ENCODE results near the gene VAT1L.
"Not testable (repeated sequence)": the region's sequence is repeated elsewhere in the genome, so short reads cannot be mapped to it uniquely, and the experiment has no call there.

VAT1L gene

DNA sequence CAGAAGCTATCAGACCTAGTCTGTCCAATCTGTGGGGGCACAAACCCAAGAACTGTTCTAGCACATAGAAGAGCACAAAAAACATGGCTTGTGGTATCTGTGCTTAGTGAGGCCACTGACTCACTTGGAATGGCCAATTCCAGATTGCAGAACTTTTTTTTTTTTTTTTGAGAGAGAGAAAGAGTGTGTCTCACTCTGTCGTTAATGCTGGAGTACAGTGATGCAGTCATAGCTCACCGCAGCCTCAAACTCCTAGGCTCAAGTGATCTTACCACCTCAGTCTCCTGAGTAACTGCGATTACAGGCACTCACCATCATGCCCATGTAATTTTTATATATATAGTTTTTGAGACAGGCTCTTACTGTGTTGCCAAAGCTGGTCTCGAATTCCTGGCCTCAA is 156.8 kb downstream of the VAT1L start:
- Histone ChIP-seq H3K36me3 (no peaks in the 10 kb centered on the region), H3K4me3 (ENCODE audit: low read depth in 1 of 2, low read length in 1 of 2) (no peak overlapping the region), H3K9me3 (no peaks in the 10 kb centered on the region), H3K27ac (no peak overlapping the region), H3K4me1 (ENCODE audit: control insufficient read depth in 1 of 2, insufficient read depth in 1 of 2, low read depth in 1 of 2, low read length in 1 of 2) (no peaks in the 10 kb centered on the region), H3K27me3 (no peaks in the 10 kb centered on the region)
- TF ChIP-seq, protein P1, sequence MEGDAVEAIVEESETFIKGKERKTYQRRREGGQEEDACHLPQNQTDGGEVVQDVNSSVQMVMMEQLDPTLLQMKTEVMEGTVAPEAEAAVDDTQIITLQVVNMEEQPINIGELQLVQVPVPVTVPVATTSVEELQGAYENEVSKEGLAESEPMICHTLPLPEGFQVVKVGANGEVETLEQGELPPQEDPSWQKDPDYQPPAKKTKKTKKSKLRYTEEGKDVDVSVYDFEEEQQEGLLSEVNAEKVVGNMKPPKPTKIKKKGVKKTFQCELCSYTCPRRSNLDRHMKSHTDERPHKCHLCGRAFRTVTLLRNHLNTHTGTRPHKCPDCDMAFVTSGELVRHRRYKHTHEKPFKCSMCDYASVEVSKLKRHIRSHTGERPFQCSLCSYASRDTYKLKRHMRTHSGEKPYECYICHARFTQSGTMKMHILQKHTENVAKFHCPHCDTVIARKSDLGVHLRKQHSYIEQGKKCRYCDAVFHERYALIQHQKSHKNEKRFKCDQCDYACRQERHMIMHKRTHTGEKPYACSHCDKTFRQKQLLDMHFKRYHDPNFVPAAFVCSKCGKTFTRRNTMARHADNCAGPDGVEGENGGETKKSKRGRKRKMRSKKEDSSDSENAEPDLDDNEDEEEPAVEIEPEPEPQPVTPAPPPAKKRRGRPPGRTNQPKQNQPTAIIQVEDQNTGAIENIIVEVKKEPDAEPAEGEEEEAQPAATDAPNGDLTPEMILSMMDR (IDR thresholded peaks at IDR 0.05): no peak

DNA sequence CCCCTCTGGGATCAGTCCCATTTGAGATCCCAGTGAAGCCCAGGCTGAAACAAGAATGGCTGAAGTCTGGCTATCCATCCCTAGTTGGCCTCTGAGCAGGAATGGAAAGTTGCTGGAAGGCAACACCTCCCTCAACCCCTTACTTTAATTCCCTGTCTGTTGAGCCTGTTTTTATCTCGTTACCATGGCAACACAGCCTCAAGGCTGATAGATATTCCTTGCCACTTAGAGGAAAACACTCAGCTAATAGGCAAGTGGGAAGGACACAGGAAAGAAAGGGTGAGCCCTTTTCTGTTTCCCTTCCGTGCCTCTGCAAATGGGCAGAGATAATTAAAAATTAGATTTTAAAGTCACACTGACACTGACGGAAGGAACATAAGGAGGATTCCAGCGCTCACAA is 158.5 kb downstream of the VAT1L start:
- Histone ChIP-seq H3K4me1 (ENCODE audit: control insufficient read depth in 1 of 2, insufficient read depth in 1 of 2, low read depth in 1 of 2, low read length in 1 of 2) (no peaks in the 10 kb centered on the region), H3K27ac (no peak overlapping the region), H3K4me3 (ENCODE audit: low read depth in 1 of 2, low read length in 1 of 2) (no peak overlapping the region), H3K27me3 (no peaks in the 10 kb centered on the region), H3K36me3 (no peaks in the 10 kb centered on the region), H3K9me3 (no peaks in the 10 kb centered on the region)
- TF ChIP-seq, protein P1 (IDR thresholded peaks at IDR 0.05): no peak

DNA sequence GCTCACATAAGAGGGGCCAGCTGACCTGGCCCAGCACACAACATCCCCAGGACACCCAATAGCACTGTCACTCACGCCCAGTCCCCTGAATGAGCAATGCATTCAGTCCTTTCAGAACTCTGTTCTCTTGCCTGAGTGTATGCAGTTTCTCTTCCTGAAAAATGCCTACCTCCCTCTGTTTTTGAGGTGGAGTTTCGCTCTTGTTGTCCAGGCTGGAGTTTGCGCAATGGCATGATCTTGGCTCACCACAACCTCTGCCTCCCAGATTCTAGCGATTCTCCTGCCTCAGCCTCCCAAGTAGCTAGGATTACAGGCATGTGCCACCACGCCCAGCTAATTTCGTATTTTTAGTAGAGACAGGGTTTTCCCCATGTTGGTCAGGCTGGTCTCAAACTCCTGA is 159.2 kb downstream of the VAT1L start:
- H3K9me3 ChIP-seq; H3K4me1 ChIP-seq (ENCODE audit: control insufficient read depth in 1 of 2, insufficient read depth in 1 of 2, low read depth in 1 of 2, low read length in 1 of 2); H3K4me3 ChIP-seq (ENCODE audit: low read depth in 1 of 2, low read length in 1 of 2); H3K27me3 ChIP-seq; H3K36me3 ChIP-seq; H3K27ac ChIP-seq: not testable (repeated sequence)

DNA sequence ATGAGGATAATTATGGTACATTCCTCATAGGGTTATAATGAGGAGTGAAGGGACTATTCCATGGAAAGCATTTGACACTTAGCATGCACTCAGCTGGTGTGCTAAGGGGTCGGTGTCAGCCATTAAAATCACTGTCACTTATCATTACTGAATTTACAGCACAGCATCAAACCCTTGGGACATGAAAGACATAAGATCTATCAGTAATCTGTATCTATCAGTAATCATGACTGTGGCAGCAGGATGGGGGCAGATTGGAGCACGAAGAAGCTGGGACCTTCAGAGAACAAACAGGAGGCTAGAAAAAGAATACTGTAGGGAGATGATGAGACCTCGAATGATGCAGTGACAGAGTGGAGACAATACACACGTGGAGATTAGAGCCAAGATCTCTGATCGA is 160.5 kb downstream of the VAT1L start:
- no peak overlapping the region for H3K4me3 ChIP-seq (ENCODE audit: low read depth in 1 of 2, low read length in 1 of 2)
- no peaks in the 10 kb centered on the region for H3K9me3 ChIP-seq
- no peaks in the 10 kb centered on the region for H3K27me3 ChIP-seq
- no peaks in the 10 kb centered on the region for H3K4me1 ChIP-seq (ENCODE audit: control insufficient read depth in 1 of 2, insufficient read depth in 1 of 2, low read depth in 1 of 2, low read length in 1 of 2)
- no peaks in the 10 kb centered on the region for H3K36me3 ChIP-seq
- H3K27ac ChIP-seq: no peak overlapping the region
- TF ChIP-seq, protein P1 (IDR thresholded peaks at IDR 0.05): no peak

DNA sequence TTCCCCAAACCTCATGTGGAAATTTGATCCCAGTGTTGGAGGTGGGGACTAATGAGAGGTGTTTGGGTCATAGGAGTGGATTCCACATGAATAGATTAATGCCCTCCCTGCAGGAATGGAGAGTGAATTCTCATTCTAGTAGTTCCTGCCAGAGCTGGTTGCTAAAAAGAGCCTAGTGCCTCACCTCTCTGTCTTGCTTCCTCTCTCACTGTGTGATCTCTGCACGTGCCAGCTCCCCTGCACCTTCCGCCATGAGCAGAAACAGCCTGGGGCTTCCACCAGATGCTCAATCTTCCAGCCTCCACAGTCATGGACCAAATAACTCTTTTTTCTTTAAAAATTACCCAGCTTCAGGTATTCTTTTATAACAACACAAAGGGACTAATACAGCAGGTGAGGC is 161.1 kb downstream of the VAT1L start:
- Histone ChIP-seq H3K4me1 (ENCODE audit: control insufficient read depth in 1 of 2, insufficient read depth in 1 of 2, low read depth in 1 of 2, low read length in 1 of 2) (no peaks in the 10 kb centered on the region), H3K9me3 (no peaks in the 10 kb centered on the region), H3K27ac (no peak overlapping the region), H3K4me3 (ENCODE audit: low read depth in 1 of 2, low read length in 1 of 2) (no peak overlapping the region), H3K27me3 (no peaks in the 10 kb centered on the region), H3K36me3 (no peaks in the 10 kb centered on the region)
- TF ChIP-seq, protein P1 (IDR thresholded peaks at IDR 0.05): no peak

DNA sequence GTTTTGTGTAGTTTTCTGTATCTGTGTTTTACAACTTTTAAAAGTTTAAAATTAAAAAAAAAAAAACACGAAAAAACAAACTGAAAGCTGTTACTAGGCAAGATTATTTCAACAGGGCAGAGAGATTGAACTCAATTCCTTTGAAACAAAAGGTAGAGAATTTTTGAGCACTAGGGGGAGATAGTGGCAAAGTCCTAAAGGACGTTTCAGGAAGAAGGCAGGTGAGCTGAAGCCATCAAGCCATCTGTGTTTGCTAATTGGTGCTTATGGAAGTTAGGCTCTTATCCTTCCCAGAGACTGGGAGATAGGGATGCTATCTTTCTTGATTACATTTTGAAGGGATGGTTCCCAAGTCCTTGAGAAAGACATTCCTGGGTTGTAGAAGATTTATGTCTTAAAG is 163.4 kb downstream of the VAT1L start:
- H3K4me3 ChIP-seq (ENCODE audit: low read depth in 1 of 2, low read length in 1 of 2): no peak overlapping the region
- TF ChIP-seq, protein P1 (IDR thresholded peaks at IDR 0.05): no peak
- H3K27me3 ChIP-seq: no peaks in the 10 kb centered on the region
- no peaks in the 10 kb centered on the region for H3K4me1 ChIP-seq (ENCODE audit: control insufficient read depth in 1 of 2, insufficient read depth in 1 of 2, low read depth in 1 of 2, low read length in 1 of 2)
- no peak overlapping the region for H3K27ac ChIP-seq
- H3K36me3 ChIP-seq: no peaks in the 10 kb centered on the region
- H3K9me3 ChIP-seq: no peaks in the 10 kb centered on the region
